Tibial nerve (tissue), 4 donors: ENCODE measurements around the gene AGBL1. TPM values are rescaled to one million over a fixed set of nuclear protein-coding genes. Genes with fewer than 3 reads are reported as not detected.

ENCODE experiments used
- DNase-seq, 2 donors: peaks; one replicate each; pipeline ENCODE4 v3.0.0-alpha.2; 2019; ENCODE audit warnings: low spot score in 2 of 2
- H3K27ac ChIP-seq, 4 donors: fragments of 200-600 bp; sonication (generic) in 3 of 4; one replicate each; pipeline ENCODE4 v1.5.1; 2017 to 2019; ENCODE audit warnings: mild to moderate bottlenecking in 1 of 4
- H3K27me3 ChIP-seq, 2 donors: fragments of 200-600 bp; sonication (generic) in 1 of 2; one replicate each; pipeline versions ENCODE4 v1.5.1 to v1.6.0; 2017 to 2019
- H3K36me3 ChIP-seq, 3 donors: fragments of 200-600 bp; sonication (generic); one replicate each; pipeline ENCODE4 v1.5.1; 2018 to 2019
- H3K4me1 ChIP-seq, 4 donors: fragments of 200-600 bp; sonication (generic) in 3 of 4; one replicate each; pipeline ENCODE4 v1.5.1; 2017 to 2019
- H3K4me3 ChIP-seq, 4 donors: fragments of 200-600 bp; sonication (generic) in 3 of 4; one replicate each; pipeline ENCODE4 v1.5.1; 2017 to 2019; ENCODE audit warnings: mild to moderate bottlenecking in 1 of 4, moderate library complexity in 1 of 4
- H3K9me3 ChIP-seq, 4 donors: fragments of 200-600 bp; sonication (generic) in 3 of 4; one replicate each; pipeline ENCODE4 v1.5.1; 2017 to 2019
- EP300 ChIP-seq, 2 donors: sonication (generic); formaldehyde crosslinking; IDR thresholded peaks; one replicate each; pipeline ENCODE4 v1.6.1; 2017; ENCODE audit warnings: antibody characterized with exemption in 2 of 2, mild to moderate bottlenecking in 1 of 2
- POLR2A ChIP-seq, 2 donors: fragments of 450-650 bp; IDR thresholded peaks; one replicate each; pipeline ENCODE4 v1.6.1; 2017; ENCODE audit warnings: antibody characterized with exemption in 2 of 2, mild to moderate bottlenecking in 2 of 2, moderate library complexity in 2 of 2
- WGBS, 2 donors: methylation state at CpG; one replicate each; pipeline ENCODE4 v1.1.5; 2018; 5-methylcytosine and 5-hydroxymethylcytosine counted together
- total RNA-seq, 4 donors: library from RNA; depleted of rRNA; stranded (reverse); fragments of >200 nt; gene quantifications; one replicate each; pipeline ENCODE4 v1.1.0, GENCODE V29; 2016
- TF ChIP-seq, protein P1 (sequence below), 5 experiments: fragments of 200-600 bp in 3 of 5; fragments of 450-650 bp in 2 of 5; sonication (generic) in 3 of 5; IDR thresholded peaks; one replicate each; pipeline ENCODE4 v1.5.1; 2016 to 2019; ENCODE audit warnings: antibody characterized with exemption in 5 of 5, mild to moderate bottlenecking in 3 of 5, moderate library complexity in 2 of 5

AGBL1 gene
- total RNA-seq, 4 donors from 2014 or later: under 0.01 to 1.2 (median 0.21) TPM; not detected in 1

DNA sequence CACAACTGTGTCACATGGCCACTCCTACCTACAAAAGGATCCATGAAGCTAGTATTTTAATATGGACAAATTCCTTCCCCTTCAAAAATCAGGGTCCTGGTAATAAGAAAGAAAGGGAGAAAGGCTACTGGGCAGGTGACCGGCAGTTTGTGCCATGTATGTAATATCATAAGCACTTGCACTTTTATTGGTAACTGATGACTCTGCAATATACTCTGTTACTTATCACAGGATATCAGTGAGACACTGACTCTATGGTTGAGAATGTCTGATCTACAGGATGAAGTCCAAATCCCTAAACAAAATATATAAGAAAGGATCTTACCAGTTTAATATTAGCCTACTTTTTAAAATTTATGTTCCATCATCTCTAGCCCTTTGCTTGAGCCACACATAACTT, 315.2 kb downstream of the AGBL1 start:
- no peak for TF ChIP-seq EP300 (IDR thresholded peaks at IDR 0.05)
- TF ChIP-seq POLR2A (IDR thresholded peaks at IDR 0.05): no peak
- TF ChIP-seq, protein P1, sequence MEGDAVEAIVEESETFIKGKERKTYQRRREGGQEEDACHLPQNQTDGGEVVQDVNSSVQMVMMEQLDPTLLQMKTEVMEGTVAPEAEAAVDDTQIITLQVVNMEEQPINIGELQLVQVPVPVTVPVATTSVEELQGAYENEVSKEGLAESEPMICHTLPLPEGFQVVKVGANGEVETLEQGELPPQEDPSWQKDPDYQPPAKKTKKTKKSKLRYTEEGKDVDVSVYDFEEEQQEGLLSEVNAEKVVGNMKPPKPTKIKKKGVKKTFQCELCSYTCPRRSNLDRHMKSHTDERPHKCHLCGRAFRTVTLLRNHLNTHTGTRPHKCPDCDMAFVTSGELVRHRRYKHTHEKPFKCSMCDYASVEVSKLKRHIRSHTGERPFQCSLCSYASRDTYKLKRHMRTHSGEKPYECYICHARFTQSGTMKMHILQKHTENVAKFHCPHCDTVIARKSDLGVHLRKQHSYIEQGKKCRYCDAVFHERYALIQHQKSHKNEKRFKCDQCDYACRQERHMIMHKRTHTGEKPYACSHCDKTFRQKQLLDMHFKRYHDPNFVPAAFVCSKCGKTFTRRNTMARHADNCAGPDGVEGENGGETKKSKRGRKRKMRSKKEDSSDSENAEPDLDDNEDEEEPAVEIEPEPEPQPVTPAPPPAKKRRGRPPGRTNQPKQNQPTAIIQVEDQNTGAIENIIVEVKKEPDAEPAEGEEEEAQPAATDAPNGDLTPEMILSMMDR (IDR thresholded peaks at IDR 0.05): no peak
- H3K9me3 ChIP-seq: no peaks in the 10 kb centered on the region
- H3K27me3 ChIP-seq: no peaks in the 10 kb centered on the region
- no peak for DNase-seq
- no peaks in the 10 kb centered on the region for H3K4me1 ChIP-seq
- H3K4me3 ChIP-seq: no peak overlapping the region
- no peaks in the 10 kb centered on the region for H3K36me3 ChIP-seq
- WGBS, 2 donors: 97 to 100% methylated on average over 1 of the region's 1 CpG
- H3K27ac ChIP-seq: no peak overlapping the region

DNA sequence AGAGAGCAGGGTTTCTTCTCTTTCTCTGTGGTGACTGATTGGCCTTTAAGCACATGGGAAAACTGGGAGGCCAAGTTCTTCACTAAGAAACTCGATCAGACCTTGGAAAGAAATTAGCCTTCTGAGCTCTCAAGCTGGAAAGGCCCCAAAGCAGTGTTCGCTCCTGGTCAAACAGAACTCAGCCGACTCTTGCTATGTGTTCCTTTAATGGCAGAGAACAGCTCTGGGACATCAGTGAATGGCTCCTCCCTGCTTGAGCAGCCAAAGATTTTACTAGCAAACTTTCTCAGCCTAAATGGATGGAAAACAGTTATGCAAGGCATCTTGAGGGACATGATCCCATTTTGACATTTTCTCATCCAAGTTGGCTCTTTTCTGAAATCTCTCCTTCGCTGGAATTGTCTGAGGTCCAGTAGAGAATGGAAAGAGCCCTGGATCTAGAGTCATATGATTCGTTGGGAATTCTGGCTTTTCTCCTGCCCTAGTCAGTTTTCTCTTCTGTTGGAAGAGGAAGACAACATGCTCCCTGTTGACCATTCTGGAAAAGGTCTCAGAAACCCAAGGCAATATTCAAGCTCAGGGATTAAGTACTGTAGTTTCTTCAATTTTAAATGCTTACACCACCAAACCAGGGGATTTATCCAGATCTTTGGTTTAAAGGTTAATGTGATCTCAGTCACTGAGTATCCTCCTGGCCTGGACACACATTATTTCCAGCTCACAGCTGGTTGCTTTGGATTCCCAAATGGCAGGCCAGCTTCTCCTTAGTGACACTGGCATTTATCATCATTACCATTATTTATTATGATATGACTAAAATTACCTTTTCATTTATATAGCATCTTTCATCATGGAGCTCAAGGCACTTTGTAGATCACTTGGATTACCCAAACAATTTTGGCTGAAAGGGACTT, 319.6 kb downstream of the AGBL1 start:
- DNase-seq: peak in 1 of 2 donors; percentile 41
- peak overlapping the region in 1 of 4 donors; percentile 30 for H3K27ac ChIP-seq
- H3K4me1 ChIP-seq: no peaks in the 10 kb centered on the region
- H3K27me3 ChIP-seq: no peaks in the 10 kb centered on the region
- no peaks in the 10 kb centered on the region for H3K9me3 ChIP-seq
- H3K36me3 ChIP-seq: no peaks in the 10 kb centered on the region
- 53 to 57% methylated on average over 5 of the region's 5 CpGs for WGBS, 2 donors
- TF ChIP-seq POLR2A (IDR thresholded peaks at IDR 0.05) (no peak), EP300 (IDR thresholded peaks at IDR 0.05) (peak in 1 of 2 donors; percentile 57)
- TF ChIP-seq, protein P1 (IDR thresholded peaks at IDR 0.05): no peak
- no peak overlapping the region for H3K4me3 ChIP-seq

DNA sequence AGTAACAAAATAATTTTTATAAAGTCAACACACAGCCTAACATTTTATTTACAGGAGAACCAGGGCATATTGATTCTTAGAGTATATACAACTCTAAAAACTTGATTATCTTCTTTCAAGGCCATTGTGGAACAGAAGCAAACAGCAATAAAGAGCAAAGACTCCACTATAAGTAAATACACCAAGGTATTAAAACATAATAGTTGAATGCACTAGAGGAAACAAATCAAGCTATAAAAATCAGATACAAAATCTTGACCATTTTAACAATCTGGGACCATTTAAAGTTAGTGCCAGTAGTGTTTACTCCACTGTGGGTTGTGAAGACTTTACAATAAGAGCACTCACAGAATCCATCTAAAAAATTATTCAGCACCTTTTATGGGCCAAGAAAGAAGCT, 323.6 kb downstream of the AGBL1 start:
- no peak for DNase-seq
- no peak overlapping the region for H3K27ac ChIP-seq
- TF ChIP-seq, protein P1 (IDR thresholded peaks at IDR 0.05): no peak
- TF ChIP-seq POLR2A (IDR thresholded peaks at IDR 0.05) (no peak), EP300 (IDR thresholded peaks at IDR 0.05) (no peak)
- no peaks in the 10 kb centered on the region for H3K4me1 ChIP-seq
- H3K9me3 ChIP-seq: no peaks in the 10 kb centered on the region
- no peaks in the 10 kb centered on the region for H3K27me3 ChIP-seq
- no peak overlapping the region for H3K4me3 ChIP-seq
- H3K36me3 ChIP-seq: no peaks in the 10 kb centered on the region

DNA sequence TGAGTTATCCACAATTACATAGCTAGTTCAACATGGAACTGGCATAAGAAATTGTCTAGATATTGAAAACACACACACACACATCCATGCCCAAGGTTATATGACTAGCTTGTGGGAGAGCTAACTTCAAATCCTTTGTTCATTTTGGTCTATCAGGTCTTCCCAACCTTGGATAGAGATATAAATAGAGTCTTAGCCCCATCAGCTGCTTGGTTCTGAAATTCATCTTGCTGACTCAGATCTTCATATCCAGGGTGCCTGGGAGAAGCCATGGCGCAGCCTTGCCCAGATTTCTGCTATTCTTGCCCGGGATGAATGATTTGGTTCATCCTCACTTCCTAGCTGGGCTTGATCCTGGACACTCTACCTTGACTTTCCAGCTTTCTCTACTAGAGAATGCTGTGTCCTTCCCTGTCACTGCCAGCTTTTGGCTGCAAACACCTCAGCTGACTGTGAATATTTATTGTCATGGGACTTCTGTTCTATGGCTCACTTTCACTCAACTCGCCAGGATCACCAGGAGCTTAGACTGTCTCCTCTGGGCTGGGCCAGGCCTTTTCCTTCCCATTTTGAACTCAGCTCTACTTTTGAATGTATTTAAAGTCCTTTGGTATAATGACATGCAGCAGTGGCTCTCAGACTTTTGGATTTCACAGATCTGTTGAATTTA, 324.4 kb downstream of the AGBL1 start:
- Histone ChIP-seq H3K4me3 (no peak overlapping the region), H3K4me1 (no peaks in the 10 kb centered on the region), H3K27me3 (no peaks in the 10 kb centered on the region), H3K27ac (no peak overlapping the region), H3K36me3 (no peaks in the 10 kb centered on the region), H3K9me3 (no peaks in the 10 kb centered on the region)
- no peak for DNase-seq
- TF ChIP-seq, protein P1 (IDR thresholded peaks at IDR 0.05): no peak
- TF ChIP-seq EP300 (IDR thresholded peaks at IDR 0.05) (no peak), POLR2A (IDR thresholded peaks at IDR 0.05) (no peak)
- 88 to 91% methylated on average over 3 of the region's 3 CpGs for WGBS, 2 donors

DNA sequence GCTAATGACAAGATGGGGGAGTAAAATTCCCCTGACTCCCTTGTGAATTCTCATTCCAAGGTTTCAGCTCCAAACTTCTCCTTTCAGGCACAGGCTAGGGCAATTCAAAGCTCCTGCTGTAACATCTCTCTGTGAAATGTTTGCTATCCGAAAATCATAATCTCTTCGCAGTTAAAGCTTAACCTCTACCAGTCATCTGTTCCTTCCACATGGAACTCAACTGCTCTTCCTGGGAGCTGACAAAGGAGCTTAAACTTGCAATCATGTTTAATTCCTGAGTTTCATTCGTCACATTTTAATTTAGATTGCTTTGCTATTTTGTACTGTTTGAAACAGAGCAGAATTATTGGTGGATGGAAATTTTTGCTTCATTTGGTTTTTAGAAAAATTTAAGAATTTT, 328.6 kb downstream of the AGBL1 start:
- WGBS, 2 donors: 88 to 91% methylated on average over 3 of the region's 3 CpGs
- TF ChIP-seq POLR2A (IDR thresholded peaks at IDR 0.05) (no peak), EP300 (IDR thresholded peaks at IDR 0.05) (no peak)
- TF ChIP-seq, protein P1 (IDR thresholded peaks at IDR 0.05): no peak

More for the DNA sequence above, 328.6 kb downstream of the AGBL1 start:
- no peaks in the 10 kb centered on the region for H3K36me3 ChIP-seq
- H3K27ac ChIP-seq: no peak overlapping the region
- no peak overlapping the region for H3K4me3 ChIP-seq
- DNase-seq: no peak
- no peaks in the 10 kb centered on the region for H3K9me3 ChIP-seq
- H3K4me1 ChIP-seq: no peaks in the 10 kb centered on the region
- H3K27me3 ChIP-seq: no peaks in the 10 kb centered on the region
